Fibroblast of mammary gland (primary cell): ENCODE data around the gene DUXB.

Experiments used
- DNase-seq: peaks from one replicate; pipeline ENCODE4 v3.0.0-alpha.2; 2010; ENCODE audit warnings: low read depth
- H3K4me3 ChIP-seq: 2 replicates; pipeline ENCODE4 v1.5.1; 2011; ENCODE audit warnings: low read depth, mild to moderate bottlenecking, low read length, moderate library complexity; ENCODE audit not compliant: control insufficient read depth
- CTCF ChIP-seq: conservative IDR thresholded peaks from 2 replicates; pipeline ENCODE4 v1.5.1; 2011; ENCODE audit warnings: low read depth, low read length, inconsistent platforms; ENCODE audit not compliant: control insufficient read depth, insufficient read depth

Gene DUXB

DNA sequence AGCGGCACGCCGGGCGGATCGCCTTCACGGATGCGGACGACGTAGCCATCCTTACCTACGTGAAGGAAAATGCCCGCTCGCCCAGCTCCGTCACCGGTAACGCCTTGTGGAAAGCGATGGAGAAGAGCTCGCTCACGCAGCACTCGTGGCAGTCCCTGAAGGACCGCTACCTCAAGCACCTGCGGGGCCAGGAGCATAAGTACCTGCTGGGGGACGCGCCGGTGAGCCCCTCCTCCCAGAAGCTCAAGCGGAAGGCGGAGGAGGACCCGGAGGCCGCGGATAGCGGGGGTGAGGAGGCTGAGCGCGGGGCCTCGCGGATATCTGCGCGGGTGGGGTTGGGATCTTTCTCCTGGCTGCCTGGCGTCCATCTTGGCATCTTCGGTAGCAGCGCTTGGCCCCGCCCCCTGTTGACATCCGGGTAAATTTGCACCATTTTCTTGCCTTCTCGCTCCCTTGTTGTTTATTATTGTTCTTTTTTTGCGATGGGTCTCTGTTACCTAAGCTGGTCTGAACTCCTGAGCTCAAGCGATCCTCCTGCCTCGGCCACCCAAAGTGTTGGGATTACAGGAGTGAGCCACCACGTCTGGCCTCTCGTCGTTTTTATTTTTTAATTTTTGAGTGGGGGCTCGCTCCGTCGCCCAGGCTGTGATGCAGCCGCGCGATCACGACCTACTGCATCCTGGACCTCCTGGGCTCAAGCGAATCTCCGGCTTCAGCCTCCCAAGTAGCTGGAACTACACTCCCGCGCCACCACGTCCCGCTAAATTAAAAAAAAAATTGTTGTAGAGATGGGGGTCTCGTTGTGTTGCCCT, 52.8 kb downstream of the DUXB start:
- peak overlapping the region; percentile 78 for H3K4me3 ChIP-seq
- DNase-seq: peak; percentile 68
- no peak for TF ChIP-seq CTCF

- no peak for TF ChIP-seq CTCF
- peak; percentile 89 for DNase-seq
These were observed 53.6 kb downstream of the DUXB start, which contains the start of the genes KARS1 and TERF2IP for GRCh38 chr16:75647492-75648264. Gene KARS1 (minus strand): TSS chr16:75647665. CDS start chr16:75647639, 26 bp downstream. Gene TERF2IP (plus strand): TSS chr16:75647773. CDS start chr16:75647883, 110 bp downstream.

DNA sequence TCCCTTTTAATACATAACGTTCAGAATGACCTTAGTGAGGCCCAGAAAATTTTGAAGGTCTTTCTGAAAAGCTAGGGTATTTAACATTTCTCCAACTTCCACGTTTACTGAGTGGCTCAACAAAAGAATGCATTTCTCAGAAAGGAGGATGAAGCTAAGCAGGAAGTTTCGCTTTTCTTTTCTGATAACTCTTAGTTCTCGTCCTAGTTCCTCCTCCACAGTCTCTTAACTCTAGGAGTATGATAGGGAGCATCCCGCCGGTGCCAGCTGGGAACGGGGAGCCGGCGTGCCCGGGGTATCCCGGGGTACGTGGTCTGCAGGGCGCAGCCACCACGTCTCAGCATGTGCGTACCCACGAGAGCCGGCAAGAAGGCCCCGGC, 54.2 kb downstream of the DUXB start:
- no peak for DNase-seq
- H3K4me3 ChIP-seq: peak overlapping the region; percentile 78
- no peak for TF ChIP-seq CTCF

More at GRCh38 chr16:75647492-75648264, 53.6 kb downstream of the DUXB start, which contains the start of the genes KARS1 and TERF2IP:
- H3K4me3 ChIP-seq: peak within 1 kb of the TSS; percentile 78

GRCh38 chr16:75644240-75645012, 56.8 kb downstream of the DUXB start:
- no peak for DNase-seq
- TF ChIP-seq CTCF: no peak
- no peak overlapping the region for H3K4me3 ChIP-seq
